Heart left ventricle (tissue), 16 donors: ENCODE measurements around the gene WBP1L. TPM values are rescaled to one million over a fixed set of nuclear protein-coding genes. Genes with fewer than 3 reads are reported as not detected.
A peak's percentile ranks its signal among the peaks of the same experiment; 100 is the strongest.

Experiments used
- ATAC-seq, 4 donors: fragments of 200-7000 bp; cut with Tn5 transposase; one replicate each; pipeline ENCODE4 v1.9.1; 2020 to 2022; ENCODE audit warnings: moderate library complexity in 4 of 4, mild to moderate bottlenecking in 3 of 4, moderate number of reproducible peaks in 1 of 4
- DNase-seq, 5 donors: peaks; one replicate each; pipeline ENCODE4 v3.0.0-alpha.2; 2020
- H3K27ac ChIP-seq, 12 donors: fragments of 200-600 bp; sonication (generic) in 4 of 12; one replicate each; pipeline versions ENCODE4 v1.5.0 to v1.8.0; 2016 to 2022; ENCODE audit warnings: mild to moderate bottlenecking in 2 of 12
- H3K27me3 ChIP-seq, 9 donors: fragments of 200-600 bp; sonication (generic) in 2 of 9; one replicate each; pipeline versions ENCODE4 v1.5.1 to v1.8.0; 2016 to 2022; ENCODE audit warnings: mild to moderate bottlenecking in 3 of 9
- H3K36me3 ChIP-seq, 9 donors: fragments of 200-600 bp; sonication (generic) in 2 of 9; one replicate each; pipeline versions ENCODE4 v1.5.0 to v1.8.0; 2018 to 2022; ENCODE audit warnings: mild to moderate bottlenecking in 2 of 9
- H3K4me1 ChIP-seq, 12 donors: fragments of 200-600 bp; sonication (generic) in 4 of 12; one replicate each; pipeline versions ENCODE4 v1.5.0 to v1.8.0; 2016 to 2022; ENCODE audit warnings: mild to moderate bottlenecking in 3 of 12
- H3K4me3 ChIP-seq, 12 donors: fragments of 200-600 bp; sonication (generic) in 4 of 12; one replicate each; pipeline versions ENCODE4 v1.5.0 to v1.8.0; 2017 to 2022; ENCODE audit warnings: mild to moderate bottlenecking in 9 of 12, moderate library complexity in 4 of 12
- H3K9me3 ChIP-seq, 12 donors: fragments of 200-600 bp; sonication (generic) in 4 of 12; one replicate each; pipeline versions ENCODE4 v1.5.0 to v1.8.0; 2016 to 2022; ENCODE audit warnings: mild to moderate bottlenecking in 1 of 12
- POLR2A ChIP-seq, 2 donors: fragments of 450-650 bp; IDR thresholded peaks; one replicate each; pipeline ENCODE4 v1.6.1; 2017; ENCODE audit warnings: antibody characterized with exemption in 2 of 2, mild to moderate bottlenecking in 2 of 2, moderate library complexity in 2 of 2
- WGBS, 4 donors: extraction: QIAGEN DNeasy Blood & Tissue Kit in 2 of 4; methylation state at CpG; one replicate each; pipeline versions ENCODE4 v1.1.5 to v1.1.7; 2013 to 2018; 5-methylcytosine and 5-hydroxymethylcytosine counted together
- intact Hi-C, 10 donors: fragments of 100-400 bp; cut with DNase I; formaldehyde crosslinking; loops; one replicate each; pipeline versions ENCODE4 v1.11.1 to v1.14.2; 2022
- polyA plus RNA-seq, 2 donors: library from polyadenylated mRNA; stranded (reverse); fragments of 200-250 nt; gene quantifications; one replicate each; pipeline ENCODE4 v1.2.3, GENCODE V29; 2013
- total RNA-seq, 9 donors: library from RNA; depleted of rRNA in 2 of 9; stranded (reverse); fragments of >200 nt in 2 of 9; fragmentation: NEBNext Ultra II Directional in 3 of 9; extraction: Animal tissue kit (Norgen Biotek cat#: 25700) in 3 of 9; gene quantifications; one replicate each; pipeline versions ENCODE4 v1.1.0 to v1.2.4, GENCODE V29; 2016 to 2023
- TF ChIP-seq, protein P1 (sequence below), 12 donors: fragments of 200-600 bp; sonication (generic) in 4 of 12; IDR thresholded peaks; one replicate each; pipeline versions ENCODE4 v1.5.0 to v1.8.0; 2018 to 2022; ENCODE audit warnings: antibody characterized with exemption in 12 of 12, mild to moderate bottlenecking in 5 of 12
- donor health status: ischemic (EF 13 %, LVEDD 7.1; RV severe dilation, severe dysfunction).
- donor health status: healthy with polysubstance abuse.
- donor health status: DM: no; HTN: yes; CAD: no.
- donor health status: DM: no; HTN: no; CAD: no.
- donor health status: ischemic (EF 25% LVEDD 6.9; RV normal size, moderate dysfunction).
- donor health status: ischemic (EF 25% LVEDD 5.7; RV mildly dilated, moderate dysfunction).
- donor health status: healthy.
- donor health status: DM: yes; HTN: yes; CAD: no.
- donor health status: ischemic (EF 35%, LVEDD 5.7; RV mildly dilated, moderate dysfunction).
- donor health status: nonischemic (EF 11% LVEDD 7.7; RV severe dilation, severe dysfunction).
- donor health status: DM: yes; HTN: yes; CAD: no.
- donor health status: PGD.
- donor health status: ischemic (EF 29% LVEDD 5.4; RV normal size, mild dysfunction).
- donor health status: nonischemic (EF 23%, LVEDD 6.1; RV moderate dilation, normal function).

The WBP1L gene
- total and polyA plus RNA-seq, 11 donors = 10.7 to 75.1 (median 27.6) TPM

DNA sequence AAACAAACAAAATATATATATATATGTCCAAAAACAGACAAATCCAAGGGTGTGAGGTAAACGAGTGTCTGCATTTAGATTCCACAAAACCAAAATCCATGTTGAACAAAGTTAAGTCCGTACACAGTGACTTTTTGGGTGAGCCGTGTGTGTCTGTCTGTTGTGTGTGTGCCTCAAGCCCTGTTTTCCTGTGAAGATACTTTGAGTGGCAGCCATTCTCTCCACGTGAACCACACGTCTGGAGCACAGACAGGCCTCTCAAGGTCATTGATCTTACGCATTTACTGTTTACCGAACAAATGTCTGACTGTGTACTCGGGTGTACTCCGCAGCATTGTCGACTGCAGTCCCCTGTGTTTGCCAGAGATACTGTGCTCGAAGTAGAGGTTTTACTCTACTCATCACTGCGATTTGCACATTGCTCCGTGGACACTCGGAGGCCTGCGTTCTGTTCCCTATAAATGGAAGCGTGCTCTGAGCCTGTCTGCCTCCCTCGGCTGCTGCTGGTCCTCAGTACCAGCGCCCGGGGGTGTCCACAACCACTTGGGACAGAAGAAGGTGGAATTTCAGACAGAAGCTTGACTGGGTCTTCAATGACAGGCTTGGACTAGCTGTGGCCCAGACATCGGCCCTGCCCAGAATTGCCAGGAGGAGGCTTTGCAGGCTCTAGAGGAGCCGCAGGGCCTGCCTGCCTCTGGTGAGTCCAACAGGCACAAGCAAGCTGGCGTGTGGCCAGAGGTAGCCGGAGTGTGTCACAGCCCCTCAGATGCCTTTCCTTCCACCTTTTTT lies 71.3 kb downstream of the WBP1L start:
- DNase-seq (peak; percentile 73 to 90 (median 86)), ATAC-seq (peak; percentile 19 to 63 (median 36))
- peaks cover 6 to 81% (median 42%) of the 10 kb centered on the region in 12 donors for H3K4me1 ChIP-seq
- WGBS, 4 donors = 60 to 67% (median 61%) methylated on average over 23 of the region's 23 CpGs
- TF ChIP-seq, protein P1, sequence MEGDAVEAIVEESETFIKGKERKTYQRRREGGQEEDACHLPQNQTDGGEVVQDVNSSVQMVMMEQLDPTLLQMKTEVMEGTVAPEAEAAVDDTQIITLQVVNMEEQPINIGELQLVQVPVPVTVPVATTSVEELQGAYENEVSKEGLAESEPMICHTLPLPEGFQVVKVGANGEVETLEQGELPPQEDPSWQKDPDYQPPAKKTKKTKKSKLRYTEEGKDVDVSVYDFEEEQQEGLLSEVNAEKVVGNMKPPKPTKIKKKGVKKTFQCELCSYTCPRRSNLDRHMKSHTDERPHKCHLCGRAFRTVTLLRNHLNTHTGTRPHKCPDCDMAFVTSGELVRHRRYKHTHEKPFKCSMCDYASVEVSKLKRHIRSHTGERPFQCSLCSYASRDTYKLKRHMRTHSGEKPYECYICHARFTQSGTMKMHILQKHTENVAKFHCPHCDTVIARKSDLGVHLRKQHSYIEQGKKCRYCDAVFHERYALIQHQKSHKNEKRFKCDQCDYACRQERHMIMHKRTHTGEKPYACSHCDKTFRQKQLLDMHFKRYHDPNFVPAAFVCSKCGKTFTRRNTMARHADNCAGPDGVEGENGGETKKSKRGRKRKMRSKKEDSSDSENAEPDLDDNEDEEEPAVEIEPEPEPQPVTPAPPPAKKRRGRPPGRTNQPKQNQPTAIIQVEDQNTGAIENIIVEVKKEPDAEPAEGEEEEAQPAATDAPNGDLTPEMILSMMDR (IDR thresholded peaks at IDR 0.05) = peak in 1 of 12 donors; percentile 3
- TF ChIP-seq POLR2A (IDR thresholded peaks at IDR 0.05) = no peak
- peaks cover 0 to 49% (median 40%) of the 10 kb centered on the region in 9 donors for H3K36me3 ChIP-seq
- H3K9me3 ChIP-seq = no peaks in the 10 kb centered on the region
- H3K27ac ChIP-seq = peak overlapping the region; percentile 81 to 98 (median 88)
- H3K4me3 ChIP-seq = peak overlapping the region in 4 of 12 donors; percentile 1 to 20 (median 8)
- H3K27me3 ChIP-seq = no peaks in the 10 kb centered on the region
- intact Hi-C loops = loop anchor here in 8 of 10 donors (2.0 to 10.0 kb wide), 9 partner anchors 38 to 88 kb away; partner anchors contain the start of gene WBP1L (in 2 of the 8)

DNA sequence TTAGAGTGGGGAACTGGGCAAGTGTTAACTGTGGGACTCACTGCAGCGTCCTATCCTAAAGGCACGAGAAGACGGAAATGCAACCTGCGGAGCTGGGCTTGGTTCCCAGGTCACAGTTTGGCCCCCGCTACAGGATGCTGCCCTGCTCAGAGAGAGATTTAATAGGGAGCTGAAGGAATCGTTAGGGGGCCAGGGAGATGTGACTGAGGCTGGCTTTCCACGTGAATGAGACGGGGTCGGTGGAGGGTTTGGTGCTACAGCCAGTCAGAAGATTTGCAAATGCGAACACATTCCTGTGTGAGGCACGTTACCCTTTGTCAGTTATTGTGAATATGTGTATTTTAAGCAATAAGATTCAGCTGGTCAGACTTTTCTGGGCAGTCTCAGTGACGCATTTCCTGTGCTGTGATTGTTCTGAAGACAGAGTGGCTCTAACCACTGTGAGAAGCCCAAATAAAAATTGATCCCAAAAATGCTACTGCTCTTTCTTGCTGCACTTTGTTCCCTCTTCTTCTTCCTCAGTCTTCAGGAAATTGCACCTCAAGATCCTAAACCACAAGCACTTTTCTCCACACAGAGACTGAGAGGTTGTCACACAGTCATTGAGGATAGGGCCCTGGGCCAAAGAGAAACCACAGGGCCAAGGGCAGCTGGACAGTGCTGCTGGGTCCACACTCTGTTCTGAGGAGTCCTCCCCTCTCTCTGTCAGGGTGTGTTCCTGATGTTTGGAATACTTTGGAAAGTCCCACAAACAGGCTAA lies 72.2 kb downstream of the WBP1L start:
- ATAC-seq (peak; percentile 59 to 77 (median 74)), DNase-seq (peak in 4 of 5 donors; percentile 63 to 73 (median 69))
- 15 to 36% (median 20%) methylated on average over 12 of the region's 12 CpGs for WGBS, 4 donors
- Histone ChIP-seq H3K36me3 (peaks cover 0 to 42% (median 33%) of the 10 kb centered on the region in 9 donors), H3K27me3 (no peaks in the 10 kb centered on the region), H3K4me1 (peaks cover 6 to 80% (median 42%) of the 10 kb centered on the region in 12 donors), H3K4me3 (peak overlapping the region in 4 of 12 donors; percentile 1 to 20 (median 9)), H3K27ac (peak overlapping the region; percentile 81 to 98 (median 88)), H3K9me3 (no peaks in the 10 kb centered on the region)
- intact Hi-C loops = loop anchor here in 8 of 10 donors (2.0 to 10.0 kb wide), 9 partner anchors 39 to 89 kb away; partner anchors contain the start of gene WBP1L (in 2 of the 8)
- TF ChIP-seq, protein P1 (IDR thresholded peaks at IDR 0.05) = no peak
- TF ChIP-seq POLR2A (IDR thresholded peaks at IDR 0.05) = peak in 1 of 2 donors; percentile 14

DNA sequence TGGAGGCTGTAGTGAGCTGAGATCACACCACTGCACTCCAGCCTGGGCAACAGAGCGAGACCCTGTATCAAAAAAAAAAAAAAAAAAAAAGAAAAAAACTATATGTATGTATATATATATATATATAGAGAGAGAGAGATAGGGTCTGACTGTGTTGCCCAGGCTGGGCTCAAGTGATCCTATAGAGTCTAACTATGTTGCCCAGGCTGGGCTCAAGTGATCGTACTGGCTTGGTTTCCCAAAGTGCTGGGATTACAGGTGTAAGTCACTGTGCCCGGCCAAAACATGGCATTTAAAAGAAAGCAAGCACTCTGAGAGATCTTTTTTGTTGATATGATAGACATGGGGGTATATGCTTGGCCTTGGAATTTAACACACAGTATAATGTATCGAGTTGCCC lies 73.4 kb downstream of the WBP1L start:
- TF ChIP-seq, protein P1 (IDR thresholded peaks at IDR 0.05) = no peak
- no peak for TF ChIP-seq POLR2A (IDR thresholded peaks at IDR 0.05)
- Histone ChIP-seq H3K4me1 (peaks cover 6 to 68% (median 40%) of the 10 kb centered on the region in 12 donors), H3K36me3 (peaks cover 0 to 30% (median 21%) of the 10 kb centered on the region in 9 donors), H3K27ac (peak overlapping the region; percentile 81 to 98 (median 88)), H3K27me3 (no peaks in the 10 kb centered on the region), H3K9me3 (no peaks in the 10 kb centered on the region), H3K4me3 (no peak overlapping the region)
- no peak for ATAC-seq
- 95 to 96% (median 96%) methylated on average over 4 of the region's 4 CpGs for WGBS, 4 donors
- intact Hi-C loops = loop anchor here in 7 of 10 donors (5.0 to 10.0 kb wide), 7 partner anchors 40 to 90 kb away; partner anchors contain the start of gene WBP1L (in 2 of the 7)
- DNase-seq = no peak
